Suprapubic skin (tissue), 4 donors: ENCODE results near the gene PCDH15.

Experiments used
- EP300 ChIP-seq: sonication (generic); formaldehyde crosslinking; IDR thresholded peaks from one replicate; pipeline ENCODE4 v1.6.1; 2017; ENCODE audit warnings: antibody characterized with exemption
- POLR2A ChIP-seq, 2 donors: fragments of 450-650 bp; IDR thresholded peaks; one replicate each; pipeline ENCODE4 v1.6.1; 2017; ENCODE audit warnings: antibody characterized with exemption in 2 of 2, mild to moderate bottlenecking in 2 of 2, moderate library complexity in 2 of 2
- POLR2AphosphoS5 ChIP-seq, 3 donors: sonication (generic); formaldehyde crosslinking; IDR thresholded peaks; one replicate each; pipeline ENCODE4 v1.6.1; 2017; ENCODE audit warnings: antibody characterized with exemption in 3 of 3
- TF ChIP-seq, protein P1 (sequence below), 2 donors: fragments of 200-600 bp in 1 of 2; fragments of 450-650 bp in 1 of 2; sonication (generic) in 1 of 2; IDR thresholded peaks; one replicate each; pipeline ENCODE4 v1.5.1; 2016 to 2019; ENCODE audit warnings: antibody characterized with exemption in 2 of 2, mild to moderate bottlenecking in 1 of 2, moderate library complexity in 1 of 2

GRCh38 chr10:54594289-54594688 is 206.7 kb downstream of the PCDH15 start:
- TF ChIP-seq, protein P1, sequence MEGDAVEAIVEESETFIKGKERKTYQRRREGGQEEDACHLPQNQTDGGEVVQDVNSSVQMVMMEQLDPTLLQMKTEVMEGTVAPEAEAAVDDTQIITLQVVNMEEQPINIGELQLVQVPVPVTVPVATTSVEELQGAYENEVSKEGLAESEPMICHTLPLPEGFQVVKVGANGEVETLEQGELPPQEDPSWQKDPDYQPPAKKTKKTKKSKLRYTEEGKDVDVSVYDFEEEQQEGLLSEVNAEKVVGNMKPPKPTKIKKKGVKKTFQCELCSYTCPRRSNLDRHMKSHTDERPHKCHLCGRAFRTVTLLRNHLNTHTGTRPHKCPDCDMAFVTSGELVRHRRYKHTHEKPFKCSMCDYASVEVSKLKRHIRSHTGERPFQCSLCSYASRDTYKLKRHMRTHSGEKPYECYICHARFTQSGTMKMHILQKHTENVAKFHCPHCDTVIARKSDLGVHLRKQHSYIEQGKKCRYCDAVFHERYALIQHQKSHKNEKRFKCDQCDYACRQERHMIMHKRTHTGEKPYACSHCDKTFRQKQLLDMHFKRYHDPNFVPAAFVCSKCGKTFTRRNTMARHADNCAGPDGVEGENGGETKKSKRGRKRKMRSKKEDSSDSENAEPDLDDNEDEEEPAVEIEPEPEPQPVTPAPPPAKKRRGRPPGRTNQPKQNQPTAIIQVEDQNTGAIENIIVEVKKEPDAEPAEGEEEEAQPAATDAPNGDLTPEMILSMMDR (IDR thresholded peaks at IDR 0.05): no peak
- no peak for TF ChIP-seq POLR2AphosphoS5 (IDR thresholded peaks at IDR 0.05)
- no peak for TF ChIP-seq POLR2A (IDR thresholded peaks at IDR 0.05)
- no peak for TF ChIP-seq EP300
